Frontal cortex (tissue), 4 donors: ENCODE measurements around the gene POPDC2. TPM values are rescaled to one million over a fixed set of nuclear protein-coding genes. Genes with fewer than 3 reads are reported as not detected.

Experiments used
- DNase-seq, 2 donors: peaks; one replicate each; pipeline ENCODE4 v3.0.0; 2012; ENCODE audit warnings: low spot score in 2 of 2
- FAIRE-seq: peaks from 2 replicates; lab custom pipeline; 2012; peaks lifted over from hg19 to GRCh38; lab: Jason Lieb, UNC
- total RNA-seq: library from RNA; depleted of rRNA; stranded (reverse); fragments of >200 nt; gene quantifications from one replicate; pipeline ENCODE4 v1.2.3, GENCODE V29; 2014
- donor health status: control.
- donor health status: control.
- donor health status: control.

The POPDC2 gene
- total RNA-seq, 1 donor from 2014 or later = 0.82 TPM

DNA sequence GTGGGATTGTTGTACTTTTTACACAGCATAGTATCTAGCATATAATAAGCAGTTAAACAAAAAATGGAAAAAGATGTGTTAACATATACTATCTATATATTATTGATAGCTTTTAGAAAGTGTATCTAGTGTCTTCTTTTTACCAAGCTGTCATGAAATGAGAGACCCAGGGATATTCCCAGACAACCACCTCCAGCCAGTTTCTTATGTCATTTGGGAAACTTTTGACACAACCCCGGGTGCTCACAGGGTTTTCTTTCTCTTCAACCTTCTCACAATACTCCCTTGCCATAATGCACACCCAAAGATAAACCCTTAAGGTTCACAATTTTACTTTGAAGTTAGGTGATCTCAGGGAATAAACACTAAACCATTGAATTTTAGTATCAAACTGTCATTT lies 67.5 kb downstream of the POPDC2 start:
- FAIRE-seq (no peak), DNase-seq (no peak)

Other genes with a start within 250 kb of the POPDC2 start
- 9.8 TPM for gene TMEM39A, start 197.0 kb downstream of the POPDC2 start, total RNA-seq
- gene POGLUT1, start 191.6 kb downstream of the POPDC2 start, total RNA-seq = 15.1 TPM
- 31.0 TPM for gene TIMMDC1, start 162.0 kb downstream of the POPDC2 start, total RNA-seq
- gene CD80, start 101.0 kb downstream of the POPDC2 start, total RNA-seq = not detected
- 1.2 TPM for gene ADPRH, start 81.1 kb downstream of the POPDC2 start, total RNA-seq
- gene PLA1A, start 62.7 kb downstream of the POPDC2 start, total RNA-seq = 0.41 TPM
- gene COX17, start 16.8 kb upstream of the POPDC2 start, total RNA-seq = 11.0 TPM
- 7.7 TPM for gene CFAP91, start 42.4 kb upstream of the POPDC2 start, total RNA-seq
- gene NR1I2, start 121.5 kb upstream of the POPDC2 start, total RNA-seq = 0.82 TPM